Activated CD4-positive, alpha-beta T cell treated with anti-CD3 and anti-CD28 coated beads for 48 hours (primary cell): ENCODE measurements around the gene ATXN8OS.
"Not testable (repeated sequence)": the region's sequence is repeated elsewhere in the genome, so short reads cannot be mapped to it uniquely, and the experiment has no call there.

Source experiments
- DNase-seq: peaks from one replicate; pipeline ENCODE4 v3.0.0-alpha.2; 2020

ATXN8OS gene

DNA sequence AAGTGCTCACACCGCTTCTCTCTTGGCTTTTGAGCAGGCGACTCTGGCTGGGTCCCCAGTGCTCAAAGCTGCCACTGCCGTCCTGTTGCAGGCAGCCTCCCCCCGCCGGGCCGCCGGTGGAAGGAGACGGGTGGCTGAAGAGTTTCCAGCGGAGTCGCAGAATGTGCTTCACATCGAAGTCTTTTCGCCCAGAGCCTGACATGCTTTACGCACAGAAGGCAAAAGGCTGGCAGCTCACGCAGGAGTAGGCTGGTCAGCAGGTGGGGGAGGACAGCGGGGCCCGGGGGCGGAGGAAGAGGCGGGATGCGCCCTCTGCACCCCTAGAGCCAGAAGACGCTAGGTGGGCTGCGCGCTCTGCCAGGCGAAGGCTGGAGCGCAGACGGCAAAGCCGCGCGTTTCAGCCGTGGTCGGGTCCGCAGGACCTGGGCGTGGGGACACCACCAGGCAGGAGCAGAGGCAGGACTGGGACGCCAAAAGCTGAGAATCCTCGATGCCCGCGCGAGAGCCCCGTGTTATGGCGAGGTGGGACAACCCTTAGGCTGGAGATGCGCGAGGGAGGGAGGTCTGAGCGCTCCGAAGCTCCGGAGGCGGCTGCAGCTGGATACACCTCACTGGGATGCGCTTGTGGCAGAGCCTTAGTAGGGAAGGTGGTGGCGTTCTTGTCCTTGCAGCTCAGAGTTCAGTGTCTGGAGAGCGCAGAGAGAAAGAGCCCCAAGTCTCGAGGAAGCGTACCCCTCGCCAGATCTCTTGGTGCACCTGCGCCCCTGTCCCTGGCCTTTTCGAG, at the start of gene ATXN8OS:
Gene ATXN8OS, plus strand, starts transcription at position 329 of the 784 bp plus-strand sequence.
- DNase-seq, result no peak

DNA sequence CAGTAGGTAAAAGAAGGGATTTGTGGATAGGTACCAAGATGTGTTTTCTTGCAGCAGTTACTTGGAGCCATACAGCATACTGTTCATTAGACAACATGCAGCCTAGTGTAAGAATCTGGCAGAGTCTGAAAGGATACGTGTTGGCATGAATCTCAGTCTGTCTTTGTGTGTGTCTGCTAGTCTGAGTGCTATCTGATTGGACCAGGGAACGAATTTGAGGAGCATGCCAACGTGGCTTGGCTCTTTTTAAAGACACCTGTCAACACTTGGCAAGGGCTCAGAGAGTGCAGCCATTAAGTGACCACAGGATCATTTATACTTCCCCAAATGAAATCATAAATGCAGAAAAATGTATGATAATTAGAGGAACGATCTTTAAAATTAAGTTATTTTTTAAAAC, 27.6 kb upstream of the ATXN8OS start:
- DNase-seq, result no peak

DNA sequence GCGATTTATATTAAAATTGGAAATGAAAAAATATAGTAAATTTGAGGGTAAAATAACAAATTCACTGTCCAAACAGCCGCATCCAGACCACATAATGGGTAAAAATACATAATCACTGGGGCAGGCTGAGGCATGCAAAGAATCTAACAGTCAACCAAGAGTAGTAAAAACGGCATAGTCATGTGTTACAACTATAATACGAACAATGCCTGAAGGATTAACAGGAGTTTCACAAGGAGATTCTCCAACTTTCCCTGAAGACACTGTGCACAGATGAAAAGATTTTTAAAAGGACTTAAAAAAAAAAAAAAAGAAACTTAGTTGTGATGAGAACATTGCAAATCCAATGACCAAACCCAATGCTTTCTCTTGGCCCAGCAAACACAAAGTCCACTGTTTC, 20.4 kb upstream of the ATXN8OS start:
- DNase-seq, result no peak

DNA sequence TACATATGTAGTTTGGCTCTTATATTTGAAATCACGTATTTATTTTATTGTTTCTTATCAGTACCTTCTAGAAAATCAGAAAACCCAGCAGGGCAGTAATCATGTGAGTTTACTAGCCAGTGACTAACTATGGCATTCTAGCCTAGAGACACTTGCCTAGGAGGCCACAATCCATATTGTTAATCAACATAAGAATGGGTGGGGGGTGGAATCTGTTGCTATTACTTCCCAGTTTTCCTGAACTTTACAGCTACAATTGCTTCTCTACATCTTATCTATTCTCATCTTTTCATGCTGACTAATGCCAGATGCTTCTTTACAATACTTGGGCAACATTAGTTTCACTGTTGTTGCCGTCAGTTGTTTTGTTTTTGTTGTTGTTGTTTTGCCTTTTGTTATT, 18.7 kb upstream of the ATXN8OS start:
- no peak for DNase-seq

DNA sequence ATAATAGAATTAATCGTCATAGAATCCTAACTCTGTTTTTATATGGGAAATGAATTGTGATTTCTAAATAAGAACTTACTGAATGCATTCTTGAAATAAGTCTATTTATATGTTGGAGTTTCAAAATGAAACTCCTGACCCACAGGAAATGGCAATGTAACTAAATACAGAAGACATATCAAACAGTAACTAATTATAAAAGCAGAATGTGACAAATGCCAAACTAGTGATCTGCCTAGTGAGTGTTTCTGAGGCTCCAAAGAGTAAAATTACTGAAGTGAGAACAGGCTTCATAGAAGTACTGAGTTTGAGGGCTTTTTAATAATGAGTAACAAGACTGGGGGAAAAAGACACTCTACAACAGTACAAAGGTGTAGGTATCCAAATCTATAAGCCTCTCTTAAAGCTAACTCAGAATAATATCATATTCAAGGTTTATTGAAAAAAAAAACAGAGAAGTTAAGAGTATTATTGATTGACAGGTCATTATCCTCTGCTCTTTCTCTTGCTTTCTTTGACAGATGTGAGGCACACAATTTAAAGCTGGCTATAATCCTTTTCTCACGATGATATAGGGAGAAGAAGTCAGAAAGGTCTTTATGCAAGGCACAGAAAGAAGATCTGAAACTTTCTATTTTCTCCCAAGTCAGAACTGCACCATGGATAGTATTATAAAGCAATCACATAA, 17.4 kb upstream of the ATXN8OS start:
- no peak for DNase-seq

DNA sequence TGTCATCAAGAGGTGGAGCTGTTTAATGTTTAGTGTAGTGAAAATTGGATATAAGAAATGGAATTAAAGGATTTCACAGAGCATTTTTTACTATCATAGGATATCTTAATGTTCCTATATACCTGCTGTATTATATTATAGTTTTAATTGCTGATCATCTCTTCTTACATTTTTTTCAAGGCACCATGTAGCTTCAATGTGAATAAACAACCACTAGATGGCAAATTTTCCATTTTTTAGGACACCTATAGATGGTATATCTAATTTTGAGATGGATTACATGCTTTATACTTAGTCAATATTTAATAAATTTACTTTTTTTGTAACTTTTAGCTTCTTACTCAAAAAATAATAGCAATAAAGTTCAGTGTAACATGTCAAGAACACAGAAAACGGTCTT, 9.0 kb upstream of the ATXN8OS start:
- no peak for DNase-seq

DNA sequence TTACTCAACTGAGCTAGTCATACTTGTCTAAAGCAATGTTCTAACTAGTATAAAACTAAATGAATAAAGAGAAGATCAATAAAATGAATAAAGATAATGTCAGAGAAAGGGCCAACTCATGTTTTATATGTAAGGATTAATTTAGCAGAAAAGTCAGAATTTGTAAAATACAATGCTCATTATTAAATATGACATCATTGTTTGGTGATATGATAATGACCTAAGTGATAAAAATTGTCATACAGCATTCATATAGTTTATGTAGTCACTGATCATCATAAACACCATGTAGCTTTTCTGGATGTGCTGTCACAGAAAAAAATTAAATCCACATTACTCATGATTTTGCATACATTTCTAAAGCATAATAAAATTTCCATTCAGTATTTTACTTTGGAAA, 3.1 kb upstream of the ATXN8OS start:
- DNase-seq, result no peak

DNA sequence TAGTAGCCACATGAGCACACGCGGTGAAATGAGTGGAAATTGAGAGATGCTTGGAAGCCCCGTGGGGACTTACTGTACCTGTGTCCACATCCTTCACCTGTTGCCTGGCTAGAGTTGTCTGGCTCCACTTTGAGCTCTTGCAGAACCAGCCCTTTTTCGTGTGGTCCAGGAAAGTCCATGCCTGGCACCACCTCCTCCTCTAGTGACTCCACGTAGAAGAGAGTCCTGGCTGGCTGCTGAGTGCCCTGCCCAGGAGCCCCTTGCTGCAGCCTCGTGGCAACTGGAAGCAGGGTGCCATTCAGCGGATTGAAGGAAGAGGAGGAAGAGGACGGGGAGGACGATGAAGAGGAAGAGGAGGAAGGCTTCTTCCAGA, 515 bp upstream of the ATXN8OS start:
- no peak for DNase-seq

DNA sequence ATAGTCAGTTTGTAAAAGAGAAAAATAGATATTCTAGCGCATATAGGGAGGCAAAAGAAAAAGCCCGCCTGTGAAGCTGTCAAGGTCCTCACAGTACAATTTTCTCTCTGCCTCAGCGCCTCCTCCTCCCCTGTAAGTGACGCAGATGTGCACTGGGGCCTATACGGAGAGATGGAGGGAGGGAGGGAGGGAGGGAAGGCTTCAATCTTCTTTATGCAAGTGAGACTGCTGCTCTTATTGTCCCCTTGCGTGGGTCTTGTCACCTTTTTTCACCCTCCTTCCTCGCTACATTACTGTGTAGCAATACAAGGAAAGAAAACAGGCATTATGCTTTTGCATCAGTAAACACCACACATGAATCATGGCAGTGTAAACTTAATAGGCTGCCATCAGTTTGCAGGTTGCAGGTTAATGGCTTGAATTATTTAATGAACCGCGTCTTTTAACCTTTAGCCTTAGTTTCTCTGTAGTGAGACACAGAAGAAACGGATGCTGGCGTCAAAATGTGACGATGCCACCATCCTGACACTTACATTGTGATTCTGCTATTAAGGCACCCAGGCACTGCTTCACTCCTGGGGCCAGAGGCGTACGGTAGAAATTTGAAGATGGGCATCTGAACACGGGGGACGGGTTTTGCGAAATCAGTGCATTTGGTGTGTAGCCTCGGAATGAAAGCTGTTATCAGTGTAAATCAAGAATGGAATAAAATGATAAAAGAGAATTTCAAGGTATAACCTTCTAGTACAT, 905 bp downstream of the ATXN8OS start, which contains the start of gene KLHL1:
Gene KLHL1, minus strand, starts transcription at position 97 of the 750 bp plus-strand sequence. CDS start 753 bp downstream, outside the sequence.
- DNase-seq, result no peak

DNA sequence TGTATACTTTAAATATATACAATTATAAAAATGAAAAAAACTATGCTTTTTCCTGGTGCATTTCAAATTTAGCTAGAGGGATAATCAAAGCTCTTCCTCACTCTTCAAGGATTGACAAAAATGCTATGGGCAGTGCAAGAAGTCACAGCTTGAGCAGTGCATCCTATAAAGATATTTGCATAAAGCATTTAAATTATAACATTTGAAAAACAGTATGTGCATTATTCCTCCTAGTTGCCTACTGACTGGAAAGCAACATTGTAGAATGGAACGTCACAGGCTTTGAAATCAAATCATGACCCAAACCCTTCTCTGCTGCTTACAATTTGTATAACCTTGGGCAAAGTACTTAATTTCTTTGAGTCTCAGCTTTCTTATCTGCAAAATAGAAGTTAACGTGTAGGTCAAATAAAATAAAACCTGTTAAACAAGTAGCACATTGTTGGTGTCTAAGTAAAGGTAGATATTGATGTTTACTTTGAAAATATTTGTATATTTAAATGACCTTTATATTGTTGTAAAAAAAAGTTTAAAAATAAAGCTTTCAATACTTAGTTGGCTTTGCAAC, 9.8 kb downstream of the ATXN8OS start:
- DNase-seq, result no peak

DNA sequence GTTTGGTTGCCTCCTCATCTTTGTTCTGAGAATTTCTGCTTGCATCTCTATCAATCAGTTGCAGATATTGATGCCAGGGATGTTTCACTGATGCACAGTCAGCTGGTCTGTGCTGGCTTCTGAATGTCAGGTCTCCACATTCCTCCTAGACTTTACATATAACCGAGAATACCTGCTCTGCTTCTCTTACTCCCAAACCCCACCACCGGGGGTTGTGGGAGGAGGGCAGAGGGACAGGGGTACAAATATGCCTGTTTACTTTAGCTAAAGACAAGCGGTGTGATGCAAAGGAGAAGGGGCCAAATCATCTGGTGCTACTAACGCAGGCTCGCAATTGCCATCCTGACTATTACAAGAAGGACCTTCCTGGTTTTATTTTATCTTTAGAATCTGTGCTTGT, 18.1 kb downstream of the ATXN8OS start:
- no peak for DNase-seq

DNA sequence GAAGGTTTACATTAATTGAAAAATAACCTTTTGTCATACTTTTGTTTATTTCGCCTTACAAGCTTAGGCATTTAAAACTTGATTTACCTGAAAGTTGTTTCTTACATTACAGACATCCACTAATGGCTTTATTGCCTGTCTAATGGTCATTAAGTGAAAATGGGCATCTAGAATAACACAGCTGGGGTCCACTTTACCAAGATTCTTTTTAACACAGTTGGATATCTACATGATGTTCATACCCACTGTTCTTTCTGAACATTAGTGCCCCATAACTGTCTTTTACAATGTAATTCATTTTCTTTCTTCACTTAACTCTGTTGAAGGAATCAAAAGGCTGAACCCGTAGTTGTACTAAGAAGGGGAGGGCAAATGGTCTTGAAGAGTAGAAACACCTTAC, 20.5 kb downstream of the ATXN8OS start:
- no peak for DNase-seq

DNA sequence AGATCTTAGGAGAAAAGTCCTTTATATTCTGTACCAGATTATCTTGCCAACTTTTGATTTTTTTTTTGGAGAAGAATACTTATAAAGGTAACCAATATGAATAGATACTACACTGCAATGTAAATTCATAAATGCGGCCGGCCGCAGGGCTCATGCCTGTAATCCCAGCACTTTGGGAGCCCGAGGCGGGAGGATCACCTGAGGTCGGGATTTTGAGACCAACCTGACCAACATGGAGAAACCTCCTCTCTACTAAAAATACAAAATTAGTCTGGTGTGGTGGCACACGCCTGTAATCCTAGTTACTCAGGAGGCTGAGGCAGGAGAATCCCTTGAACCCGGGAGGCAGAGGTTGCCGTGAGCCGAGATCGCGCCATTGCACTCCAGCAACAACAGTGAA, 35.0 kb downstream of the ATXN8OS start:
- DNase-seq, result not testable (repeated sequence)

DNA sequence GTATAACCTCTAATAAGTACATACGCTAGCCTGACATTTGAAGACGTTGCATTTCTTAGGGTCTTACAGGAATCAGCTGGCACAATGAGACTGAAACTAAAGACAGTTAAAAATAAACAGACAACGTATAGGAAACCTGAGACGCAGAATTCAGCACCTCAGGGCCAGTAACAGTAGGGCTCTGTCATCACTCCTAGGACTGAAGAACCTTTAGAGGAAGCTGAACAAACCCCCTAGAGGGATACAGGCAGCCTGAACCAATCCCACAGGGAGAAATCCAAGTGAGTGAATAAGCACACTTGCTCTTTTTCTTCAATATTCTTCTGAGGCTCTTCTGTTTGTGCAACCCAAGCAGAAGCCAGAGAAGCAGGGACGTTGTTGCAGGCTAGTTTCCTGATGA, 54.5 kb downstream of the ATXN8OS start:
- no peak for DNase-seq

DNA sequence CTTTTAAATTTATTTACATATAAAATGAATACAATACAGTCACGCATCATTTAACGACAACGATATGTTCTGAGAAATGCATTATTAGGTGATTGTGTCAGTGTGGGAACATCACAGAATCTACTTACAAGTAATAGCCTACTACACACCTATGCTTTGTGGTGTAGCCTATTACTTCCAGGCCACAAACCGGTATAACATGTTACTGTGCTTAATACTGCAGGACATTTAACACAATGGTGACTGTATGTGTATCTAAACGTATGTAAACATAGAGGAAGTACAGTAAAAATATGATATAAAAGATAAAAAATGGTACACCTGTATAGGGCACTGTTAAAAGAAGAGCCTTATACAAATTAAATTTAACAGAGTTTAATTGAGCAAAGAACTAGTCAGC, 63.1 kb downstream of the ATXN8OS start:
- DNase-seq, result no peak

DNA sequence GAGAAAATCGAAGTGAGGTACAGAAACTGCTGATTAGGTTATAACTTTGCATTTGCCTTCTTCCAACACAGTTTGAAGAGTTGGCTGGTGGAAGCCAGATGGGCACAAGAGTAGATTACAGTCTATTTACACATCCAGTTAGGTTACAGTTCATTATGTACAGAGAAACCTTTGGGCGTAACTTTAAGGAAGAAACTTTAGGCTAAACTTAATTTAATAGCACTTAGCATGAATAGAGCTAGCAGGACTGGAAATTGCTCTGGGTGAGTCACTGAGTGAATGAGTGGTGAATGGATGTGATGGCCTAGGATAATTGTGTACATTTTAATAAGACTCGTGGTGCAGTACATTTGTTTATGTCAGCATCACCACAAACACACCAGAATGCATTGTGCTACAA, 63.5 kb downstream of the ATXN8OS start:
- no peak for DNase-seq

DNA sequence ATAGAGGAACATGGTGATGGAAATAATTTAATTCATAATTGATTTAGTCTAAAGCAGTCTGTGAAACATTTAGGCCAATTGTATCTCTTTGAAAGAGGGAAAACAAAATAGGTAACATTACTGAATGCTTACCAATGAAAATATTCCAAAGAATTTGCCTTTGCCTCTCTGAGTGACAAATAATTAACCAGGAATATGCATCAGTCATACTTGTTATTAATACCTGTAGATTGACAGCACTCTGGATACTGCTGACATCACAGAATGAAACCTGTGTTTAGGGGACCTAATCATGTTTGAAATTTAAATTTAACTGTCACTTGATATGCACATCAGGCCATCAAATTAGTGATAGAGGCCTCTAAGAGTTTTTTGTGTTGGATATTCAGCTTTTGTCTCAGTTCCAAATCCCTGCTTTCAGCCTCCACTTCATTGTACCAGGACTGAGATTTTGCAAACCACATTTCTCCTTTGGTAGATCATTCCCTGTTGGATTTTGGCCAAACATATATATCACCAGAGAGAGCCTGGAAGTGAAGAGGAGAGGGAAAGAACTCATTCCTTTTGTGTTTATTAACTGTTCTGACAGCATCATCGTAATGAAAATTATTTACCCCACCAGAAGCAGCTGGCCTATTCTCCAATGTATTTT, 65.4 kb downstream of the ATXN8OS start:
- no peak for DNase-seq

DNA sequence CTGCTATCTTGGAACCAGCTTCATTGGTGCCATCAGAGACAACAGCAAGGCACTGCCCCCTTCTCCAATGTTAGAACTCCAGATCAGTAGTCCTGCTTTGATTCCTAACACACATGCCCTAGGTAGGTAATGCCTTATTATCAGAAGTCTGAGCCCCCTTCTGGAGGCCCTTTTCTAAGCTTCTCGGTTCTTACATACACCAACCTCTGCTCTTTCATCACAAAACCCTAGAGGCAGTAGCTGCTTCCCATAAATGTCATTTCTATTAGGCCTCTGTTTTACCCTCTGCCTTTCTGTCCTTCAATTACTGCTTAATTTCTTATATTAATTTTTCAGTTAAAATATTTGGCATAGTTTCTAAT, 66.0 kb downstream of the ATXN8OS start:
- DNase-seq, result no peak

DNA sequence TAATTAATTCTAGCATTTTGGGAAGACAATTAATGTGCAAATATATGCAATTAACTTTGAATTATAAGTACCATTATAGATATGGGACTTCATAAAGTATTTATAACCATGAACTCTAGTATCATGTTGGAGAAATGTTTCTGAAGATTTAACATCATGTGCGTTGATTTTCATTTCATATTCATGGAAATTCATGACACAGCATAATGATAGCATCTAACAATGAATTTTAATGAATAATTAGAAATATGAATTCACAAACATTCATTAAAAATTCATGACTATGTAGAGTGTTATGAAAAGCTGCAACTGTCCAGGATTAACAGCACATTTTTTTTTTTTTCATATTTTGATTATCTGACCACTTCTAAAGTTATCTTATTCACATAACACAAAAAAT, 70.7 kb downstream of the ATXN8OS start:
- no peak for DNase-seq
